Measurements from ENCODE around the gene SDCBP2.
A peak's percentile ranks its signal among the peaks of the same experiment; 100 is the strongest.

Gene SDCBP2

DNA sequence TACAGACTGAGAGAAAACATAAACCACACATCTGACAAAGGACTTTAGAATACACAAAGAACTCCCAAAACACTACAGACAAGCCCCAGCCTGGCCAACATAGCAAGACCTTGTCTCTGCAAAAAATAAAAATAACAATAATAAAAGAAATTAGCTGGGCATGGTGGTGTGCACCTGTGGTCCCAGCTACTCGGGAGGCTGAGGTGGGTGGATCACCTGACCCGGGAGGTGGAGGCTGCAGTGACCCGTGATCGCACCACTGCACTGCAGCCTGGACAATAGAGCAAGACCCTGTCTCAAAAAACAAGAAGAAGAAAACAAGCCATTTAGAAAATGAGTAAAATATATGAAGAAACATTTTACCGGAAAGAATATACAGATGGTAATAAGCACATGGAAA is 13.1 kb downstream of the SDCBP2 start:
- no peak for DNase-seq (ENCODE audit: extremely low read depth in 1 of 2, low read depth in 1 of 2)

GRCh38 chr20:1313236-1313964 is 15.5 kb downstream of the SDCBP2 start:
- peak in 1 of 2 donors; percentile 52 for DNase-seq (ENCODE audit: extremely low read depth in 1 of 2, low read depth in 1 of 2)

DNA sequence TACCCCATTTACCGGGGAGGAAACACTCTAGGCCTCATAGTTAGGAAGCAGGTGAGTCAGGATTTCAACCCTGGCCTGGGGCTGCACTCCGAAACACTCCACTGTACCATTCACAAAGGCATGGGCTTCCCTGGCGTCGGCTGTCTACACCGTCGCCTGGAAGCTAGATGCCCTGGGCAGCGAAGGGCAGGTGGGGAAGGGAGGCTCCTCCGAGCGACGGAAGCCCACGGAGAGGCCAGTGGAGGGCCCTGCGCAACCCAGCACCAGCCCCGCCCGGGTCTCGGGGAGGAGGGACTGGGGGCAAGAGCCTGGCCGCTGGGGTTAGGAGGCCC is 16.1 kb downstream of the SDCBP2 start:
- no peak for DNase-seq (ENCODE audit: extremely low read depth in 1 of 2, low read depth in 1 of 2)

GRCh38 chr20:1312308-1312707 is 16.6 kb downstream of the SDCBP2 start:
- no peak for DNase-seq (ENCODE audit: extremely low read depth in 1 of 2, low read depth in 1 of 2)

- DNase-seq (ENCODE audit: extremely low read depth in 1 of 2, low read depth in 1 of 2), result no peak
These were observed 18.3 kb downstream of the SDCBP2 start for GRCh38 chr20:1310506-1311190.

DNA sequence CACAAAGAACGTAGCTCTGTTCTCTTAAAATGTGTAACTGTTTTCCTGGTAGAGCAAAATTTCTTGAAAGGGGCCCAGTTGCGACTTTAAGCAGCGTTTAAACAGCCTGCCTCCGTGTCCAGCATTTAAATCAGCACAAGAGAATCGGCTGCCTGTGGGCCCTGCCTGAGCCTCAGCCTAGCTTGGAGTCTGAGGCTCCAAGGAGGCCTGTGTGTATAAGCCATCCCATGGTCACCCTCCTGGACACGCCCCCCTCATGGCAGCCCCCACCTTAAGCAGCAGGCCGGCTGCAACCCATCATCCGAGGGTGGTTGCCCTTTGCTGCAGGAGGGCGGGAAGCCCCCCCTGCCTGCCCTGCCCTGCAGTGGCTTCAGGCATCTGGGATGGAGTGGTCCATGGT is 18.9 kb downstream of the SDCBP2 start:
- DNase-seq (ENCODE audit: extremely low read depth in 1 of 2, low read depth in 1 of 2), result no peak

DNA sequence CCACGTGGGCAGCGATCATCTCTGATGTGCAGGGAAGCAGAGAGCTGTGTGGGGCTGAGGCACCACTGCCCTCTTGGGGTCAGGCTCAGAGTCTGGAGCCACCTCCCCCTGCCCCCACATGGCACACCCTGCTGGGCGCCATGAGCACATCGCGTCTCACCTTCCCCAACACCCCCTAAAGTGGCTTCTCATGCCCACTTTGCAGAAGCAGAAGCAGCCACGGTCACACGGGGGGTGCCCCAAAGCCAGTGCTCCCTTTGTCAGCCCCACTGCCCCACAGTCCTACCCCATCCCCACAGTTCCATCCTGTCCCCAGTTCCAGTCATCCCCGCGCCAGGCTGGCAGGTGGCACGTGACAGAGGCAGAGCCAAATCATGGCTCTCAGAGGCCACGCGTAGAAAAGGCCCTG is 19.5 kb downstream of the SDCBP2 start:
- no peak for DNase-seq (ENCODE audit: extremely low read depth in 1 of 2, low read depth in 1 of 2)

DNA sequence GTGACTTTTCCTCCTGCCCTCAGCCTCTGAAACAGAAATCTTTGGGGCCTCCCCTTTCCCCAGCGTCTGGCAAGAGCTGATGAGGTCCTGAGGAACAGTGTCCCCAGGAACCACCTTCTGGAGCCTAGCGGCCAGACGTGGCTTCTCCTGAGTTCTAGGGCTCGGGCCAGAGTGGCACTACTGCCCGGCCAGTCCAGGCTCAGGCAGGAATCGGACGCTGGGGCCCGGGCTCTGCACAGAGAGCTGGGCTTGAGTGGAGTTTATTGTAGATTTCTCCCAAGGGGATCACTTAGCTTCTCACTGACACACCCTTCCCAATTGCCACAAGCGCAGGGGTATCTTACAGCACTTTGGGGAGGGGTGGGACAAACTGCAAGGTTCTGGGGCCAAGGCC is 20.2 kb downstream of the SDCBP2 start:
- no peak for DNase-seq (ENCODE audit: extremely low read depth in 1 of 2, low read depth in 1 of 2)

DNA sequence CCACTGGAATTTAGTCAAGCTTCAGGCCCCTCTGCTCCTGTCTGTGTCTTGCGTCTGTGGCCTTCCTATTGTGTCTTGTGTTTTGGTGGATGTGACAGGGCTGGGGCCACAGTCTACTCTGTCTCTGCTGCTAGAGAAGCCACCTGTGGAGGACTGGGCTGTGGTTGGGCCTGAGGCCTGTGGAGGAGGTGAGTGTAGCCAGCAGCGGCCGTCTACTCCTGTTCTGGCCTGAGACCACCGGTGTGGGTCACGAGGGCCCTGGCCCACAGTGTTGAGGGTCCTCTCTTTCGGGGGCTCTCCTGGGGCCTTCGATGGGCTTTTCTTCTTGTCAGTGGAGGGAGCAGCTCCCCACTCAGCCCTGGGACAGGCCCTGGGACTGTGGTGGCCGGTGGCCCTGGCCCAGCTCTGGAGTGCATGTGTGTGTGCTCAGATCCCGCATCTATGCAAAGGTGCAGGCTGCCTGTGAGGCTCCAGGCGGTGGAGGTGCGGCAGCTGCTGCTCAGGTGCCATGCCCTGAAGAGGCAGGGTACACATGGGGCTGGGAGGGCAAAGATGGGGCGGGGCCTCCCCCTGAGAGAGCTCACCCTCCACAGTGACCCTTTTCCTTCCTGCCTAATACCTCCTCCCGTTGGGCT is 20.8 kb downstream of the SDCBP2 start:
- no peak for DNase-seq (ENCODE audit: extremely low read depth in 1 of 2, low read depth in 1 of 2)

GRCh38 chr20:1307571-1307971 is 21.4 kb downstream of the SDCBP2 start:
- no peak for DNase-seq (ENCODE audit: extremely low read depth in 1 of 2, low read depth in 1 of 2)

- DNase-seq (ENCODE audit: extremely low read depth in 1 of 2, low read depth in 1 of 2), result no peak
These were observed 21.8 kb downstream of the SDCBP2 start for GRCh38 chr20:1307171-1307570.

DNA sequence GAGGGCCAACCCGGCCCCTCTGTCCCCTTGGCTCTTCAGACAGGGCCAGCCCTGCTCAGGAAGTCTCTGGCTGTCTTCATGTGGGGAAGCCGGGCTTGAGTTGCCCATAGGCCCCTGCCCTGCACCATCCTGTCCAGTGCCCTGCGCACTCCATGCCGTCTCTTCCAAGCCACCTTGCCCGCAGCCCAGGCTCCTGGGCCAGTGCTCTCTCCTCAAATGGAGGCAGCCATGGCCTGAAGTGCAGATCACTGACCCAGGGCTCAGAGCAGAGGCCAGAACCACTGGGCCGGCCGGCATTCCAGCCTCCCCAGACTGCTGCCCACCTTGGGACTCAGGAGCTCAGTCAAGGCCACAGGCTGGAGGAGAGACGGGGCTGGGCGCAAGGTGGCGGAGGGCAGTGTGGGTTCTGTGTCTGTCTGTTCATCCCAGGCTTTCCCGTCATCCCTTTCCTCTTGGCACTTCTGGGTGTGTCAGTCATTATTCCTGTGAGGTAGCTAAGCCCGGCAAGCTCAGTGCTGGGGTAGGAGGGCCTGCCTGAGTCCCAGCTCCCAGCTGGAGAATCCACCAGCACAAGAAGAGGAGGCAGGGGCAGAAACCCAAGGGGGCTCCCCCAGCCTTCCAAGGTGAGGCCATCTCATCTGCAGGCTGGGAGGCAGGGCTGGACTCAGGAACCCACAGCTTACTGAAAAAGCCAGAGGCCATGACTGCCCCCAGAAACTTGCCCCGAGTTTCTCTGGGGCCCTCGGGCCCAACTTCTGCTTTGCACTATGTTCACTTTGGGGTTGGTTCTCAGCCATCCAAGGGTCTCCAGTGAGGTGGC is 22.4 kb downstream of the SDCBP2 start:
- no peak for DNase-seq (ENCODE audit: extremely low read depth in 1 of 2, low read depth in 1 of 2)

GRCh38 chr20:1305712-1306111 is 23.2 kb downstream of the SDCBP2 start:
- no peak for DNase-seq (ENCODE audit: extremely low read depth in 1 of 2, low read depth in 1 of 2)

- no peak for DNase-seq (ENCODE audit: extremely low read depth in 1 of 2, low read depth in 1 of 2)
These were observed 24.0 kb downstream of the SDCBP2 start for GRCh38 chr20:1304710-1305515.

GRCh38 chr20:1302685-1303541 is 26.0 kb downstream of the SDCBP2 start:
- no peak for DNase-seq (ENCODE audit: extremely low read depth in 1 of 2, low read depth in 1 of 2)

DNA sequence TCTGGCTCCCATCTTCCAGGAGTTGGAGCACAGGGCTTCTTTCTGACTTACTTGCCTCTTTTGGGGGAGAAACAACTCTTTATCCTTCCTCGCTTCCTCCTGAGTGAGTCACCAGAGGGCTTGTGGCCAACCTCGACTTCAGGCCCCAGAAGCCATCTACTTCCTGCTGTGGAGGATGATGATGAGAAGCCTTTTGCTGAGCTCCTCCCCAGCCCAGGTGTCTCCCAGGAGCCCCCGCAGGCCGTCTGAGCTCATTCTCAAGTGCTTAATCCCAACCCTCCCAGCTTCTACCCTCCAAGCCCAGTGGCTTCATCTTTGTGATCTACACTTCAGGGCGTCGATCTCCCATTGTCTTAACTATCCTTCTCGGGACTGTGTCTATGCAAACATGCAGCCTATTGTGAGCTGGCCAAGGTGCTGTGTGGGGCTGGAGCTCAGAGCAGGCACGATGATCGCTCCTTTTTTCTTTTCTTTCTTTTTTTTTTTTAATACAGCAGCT is 27.9 kb downstream of the SDCBP2 start:
- peak; percentile 14 to 29 for DNase-seq (ENCODE audit: extremely low read depth in 1 of 2, low read depth in 1 of 2)

GRCh38 chr20:1300083-1300840 is 28.7 kb downstream of the SDCBP2 start:
- no peak for DNase-seq (ENCODE audit: extremely low read depth in 1 of 2, low read depth in 1 of 2)

DNA sequence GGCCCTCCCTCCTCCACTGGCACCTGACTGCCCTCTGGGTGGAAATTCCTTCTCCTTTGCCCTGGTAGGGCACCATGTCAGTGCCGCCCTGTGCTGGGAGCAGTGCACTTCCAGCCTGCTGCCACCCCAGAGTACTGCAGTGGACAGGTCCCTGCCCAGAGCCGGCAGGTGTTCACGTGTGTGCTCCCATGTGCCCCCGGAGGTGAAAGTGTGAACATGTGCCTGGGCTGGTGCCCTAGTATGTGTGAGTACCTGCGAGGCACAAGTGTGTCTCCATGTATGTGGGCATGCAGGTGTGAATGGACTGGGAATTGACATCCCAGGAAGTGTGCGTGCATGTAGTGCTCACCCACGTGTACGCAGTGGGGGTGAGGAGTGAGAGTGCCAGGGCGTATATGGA is 29.4 kb downstream of the SDCBP2 start:
- DNase-seq (ENCODE audit: extremely low read depth in 1 of 2, low read depth in 1 of 2), result no peak
